Endothelial cell of umbilical vein (primary cell): ENCODE results near the gene MEGF11. TPM values are rescaled to one million over a fixed set of nuclear protein-coding genes. Genes with fewer than 3 reads are reported as not detected.

Experiments
- BruUV-seq: library from RNA; stranded (reverse); fragments of 400-500 nt; replicated peaks from 2 replicates; lab custom pipeline; 2021; lab: Mats Ljungman, UMichigan
- CTCF ChIA-PET: fragments of 300-600, 350-600 bp; sonication (Branson Sonifier 250); formaldehyde crosslinking; loops from one replicate; lab custom pipeline; 2021; ENCODE audit warnings: antibody characterized with exemption, inconsistent platforms; lab: Charles Lee
- POLR2A ChIA-PET: fragments of 300-600, 350-600 bp; sonication (Branson Sonifier 250); formaldehyde crosslinking; loops from one replicate; lab custom pipeline; 2021; ENCODE audit warnings: antibody characterized with exemption, inconsistent platforms; lab: Charles Lee
- DNase-seq: peaks from one replicate; pipeline ENCODE4 v3.0.0-alpha.2; 2011; ENCODE audit warnings: low read depth, low spot score
- FAIRE-seq: peaks from 2 replicates; lab custom pipeline; 2011; peaks lifted over from hg19 to GRCh38; lab: Jason Lieb, UNC
- H2AFZ ChIP-seq: 2 replicates; pipeline ENCODE4 v1.6.0; 2012; ENCODE audit warnings: low read depth, low read length, control low read depth, inconsistent platforms
- H3K27ac ChIP-seq: 2 replicates; pipeline ENCODE4 v1.5.1; 2011; ENCODE audit warnings: low read depth, mild to moderate bottlenecking, control low read depth, low read length, moderate library complexity; ENCODE audit not compliant: insufficient read depth
- H3K27me3 ChIP-seq, 2 experiments: 2 replicates each; pipeline versions ENCODE4 v1.6.0 to v1.6.1; 2011; ENCODE audit warnings: low read length in 2 of 2, mixed read lengths in 1 of 2; ENCODE audit not compliant: control insufficient read depth in 2 of 2, insufficient read depth in 2 of 2
- H3K36me3 ChIP-seq, 2 experiments: 2 replicates in 1 of 2; 3 replicates in 1 of 2; pipeline ENCODE4 v1.5.1; 2011; ENCODE audit warnings: low read length in 2 of 2, mild to moderate bottlenecking in 1 of 2, moderate library complexity in 1 of 2; ENCODE audit not compliant: control insufficient read depth in 2 of 2, insufficient read depth in 2 of 2; ENCODE audit errors: extremely low read depth in 1 of 2
- H3K4me1 ChIP-seq: 3 replicates; pipeline ENCODE4 v1.5.1; 2011; ENCODE audit warnings: mild to moderate bottlenecking, low read length; ENCODE audit not compliant: control insufficient read depth, insufficient read depth; ENCODE audit errors: extremely low read depth
- H3K4me2 ChIP-seq: 2 replicates; pipeline ENCODE4 v1.6.1; 2011; ENCODE audit warnings: low read length, control low read depth, mixed read lengths; ENCODE audit not compliant: insufficient read depth
- H3K4me3 ChIP-seq, 3 experiments: fragments of 200-600 bp in 1 of 3; sonication (generic), shearing (Covaris generic) in 1 of 3; replicated peaks in 1 of 3; 2 replicates each; pipeline ENCODE4 v1.5.1; 2011 to 2016; ENCODE audit warnings: control low read depth in 3 of 3, low read length in 3 of 3, mild to moderate bottlenecking in 2 of 3, inconsistent platforms in 1 of 3, low read depth in 1 of 3, moderate library complexity in 1 of 3; ENCODE audit not compliant: insufficient read depth in 1 of 3
- H3K79me2 ChIP-seq: 2 replicates; pipeline ENCODE4 v1.6.0; 2012; ENCODE audit warnings: low read length, inconsistent platforms; ENCODE audit not compliant: control insufficient read depth, insufficient read depth
- H3K9ac ChIP-seq: replicated peaks from 2 replicates; pipeline ENCODE3; 2011; ENCODE audit warnings: low read length, control low read depth; ENCODE audit not compliant: insufficient read depth; ENCODE audit errors: extremely low read depth
- H3K9me1 ChIP-seq: replicated peaks from 3 replicates; pipeline ENCODE4 v1.6.0; 2011; ENCODE audit warnings: mild to moderate bottlenecking, low read length; ENCODE audit not compliant: control insufficient read depth, insufficient read depth; ENCODE audit errors: extremely low read depth
- H3K9me3 ChIP-seq: replicated peaks from 2 replicates; pipeline ENCODE4 v1.5.1; 2012; ENCODE audit warnings: low read length, inconsistent platforms; ENCODE audit not compliant: control insufficient read depth, insufficient read depth
- H4K20me1 ChIP-seq: replicated peaks from 2 replicates; pipeline ENCODE3; 2011; ENCODE audit warnings: mild to moderate bottlenecking, low read length; ENCODE audit not compliant: control insufficient read depth, insufficient read depth; ENCODE audit errors: extremely low read depth
- EZH2 ChIP-seq: IDR thresholded peaks from 2 replicates; pipeline ENCODE4 v1.6.1; 2012; ENCODE audit warnings: borderline replicate concordance, low read depth, mild to moderate bottlenecking, moderate library complexity, low read length, inconsistent platforms; ENCODE audit not compliant: severe bottlenecking
- FOS ChIP-seq: IDR thresholded peaks from 2 replicates; pipeline ENCODE4 v1.6.1; 2011; ENCODE audit warnings: mild to moderate bottlenecking, low read length, moderate library complexity, borderline replicate concordance; ENCODE audit not compliant: insufficient read depth
- GATA2 ChIP-seq: IDR thresholded peaks from 2 replicates; pipeline ENCODE4 v1.7.0; 2011; ENCODE audit warnings: low read depth, mild to moderate bottlenecking, moderate library complexity, mixed read lengths, low read length; ENCODE audit not compliant: insufficient read length, insufficient read depth
- JUN ChIP-seq: IDR thresholded peaks from 2 replicates; pipeline ENCODE4 v1.6.1; 2011; ENCODE audit warnings: borderline replicate concordance, low read depth; ENCODE audit not compliant: insufficient read length, insufficient read depth
- MYC ChIP-seq: IDR thresholded peaks from one replicate; pipeline ENCODE4 v1.6.1; 2011; ENCODE audit warnings: mild to moderate bottlenecking, low read depth, low read length
- POLR2A ChIP-seq: IDR thresholded peaks from 2 replicates; pipeline ENCODE4 v1.6.1; 2012; ENCODE audit warnings: low read depth, mild to moderate bottlenecking, control low read depth, low read length
- POLR2AphosphoS5 ChIP-seq: IDR thresholded peaks from 2 replicates; pipeline ENCODE4 v1.6.1; 2012; ENCODE audit warnings: low read depth, mild to moderate bottlenecking, control low read depth, low read length, moderate library complexity; ENCODE audit not compliant: insufficient read depth
- dilution Hi-C: fragments of 300-500 bp; cut with MboI; formaldehyde crosslinking; loops from one replicate; pipeline ENCODE4 v1.15.0; 2019; ENCODE audit warnings: low sequenced_read_pairs; ENCODE audit not compliant: extremely low pct_ligation_motif_present
- intact Hi-C: fragments of 100-400 bp; cut with micrococcal nuclease; formaldehyde crosslinking; loops from one replicate; pipeline ENCODE4 v1.10.0; 2022
- polyA plus RNA-seq, 4 experiments: library from polyadenylated mRNA; depleted of rRNA in 3 of 4; stranded (reverse) in 3 of 4; unstranded in 1 of 4; fragments of >200 nt; gene quantifications; 2 replicates each; pipeline versions ENCODE4 v1.2.1 to v1.2.3, GENCODE V29; 2011 to 2012; ENCODE audit warnings: missing spikeins in 1 of 4
- total RNA-seq: library from RNA; stranded (reverse); gene quantifications from 2 replicates; pipeline ENCODE4 v1.2.3, GENCODE V29; 2021
- TF ChIP-seq, protein P1 (sequence below): IDR thresholded peaks from 2 replicates; pipeline ENCODE4 v1.6.1; 2011; ENCODE audit not compliant: insufficient read depth, insufficient read length
- TF ChIP-seq, protein P2 (sequence below), 2 donors: IDR thresholded peaks; 1 replicate in 1 of 2; 2 replicates in 1 of 2; pipeline ENCODE4 v1.5.1; 2011; ENCODE audit warnings: low read length in 2 of 2, mild to moderate bottlenecking in 2 of 2, moderate library complexity in 2 of 2, control low read depth in 1 of 2, inconsistent platforms in 1 of 2, low read depth in 1 of 2; ENCODE audit not compliant: insufficient read depth in 1 of 2; ENCODE audit errors: extremely low read depth in 1 of 2

MEGF11 gene
- total and polyA plus RNA-seq, 2 donors (not counting 3 experiments of a cell fraction or from before 2014, with no cell fraction given), result not detected

DNA sequence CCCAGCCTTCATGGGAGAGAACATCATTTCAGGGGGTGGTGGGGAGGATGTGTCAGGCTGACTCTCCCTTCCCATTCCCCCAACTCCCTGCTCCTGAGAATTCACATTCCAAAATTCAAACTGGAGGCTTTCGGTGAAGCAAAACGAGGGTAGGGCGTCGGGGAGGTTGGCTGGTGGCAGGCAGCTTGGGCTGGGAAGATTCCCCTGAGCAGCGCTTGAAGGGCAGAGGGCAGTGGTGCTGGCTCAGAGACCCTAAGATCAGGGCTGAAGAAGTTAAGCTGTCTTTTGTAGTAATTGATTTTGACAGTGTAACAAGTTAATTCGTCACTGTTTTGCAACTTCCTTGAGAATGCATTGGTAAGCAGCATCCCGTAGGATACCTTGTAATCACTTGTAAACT lies 196.5 kb downstream of the MEGF11 start:
- DNase-seq (no peak), FAIRE-seq (no peak)
- Histone ChIP-seq H2AFZ (no peak overlapping the region), H3K9me3 (no peaks in the 10 kb centered on the region), H3K9me1 (no peaks in the 10 kb centered on the region), H3K79me2 (no peaks in the 10 kb centered on the region), H3K4me3 (no peak overlapping the region), H4K20me1 (no peaks in the 10 kb centered on the region), H3K9ac (no peak overlapping the region), H3K27me3 (peaks cover 9 to 16% of the 10 kb centered on the region in 2 experiments), H3K4me2 (no peak overlapping the region), H3K27ac (no peak overlapping the region), H3K36me3 (no peaks in the 10 kb centered on the region), H3K4me1 (no peaks in the 10 kb centered on the region)
- POLR2A ChIA-PET, result no interaction called here
- BruUV-seq, result no TSS peak
- dilution Hi-C loops (no loop called here), intact Hi-C loops (no loop called here)
- CTCF ChIA-PET, result no interaction called here
- TF ChIP-seq JUN, result no peak
- TF ChIP-seq EZH2, result no peak
- TF ChIP-seq GATA2, result no peak
- TF ChIP-seq, protein P1, sequence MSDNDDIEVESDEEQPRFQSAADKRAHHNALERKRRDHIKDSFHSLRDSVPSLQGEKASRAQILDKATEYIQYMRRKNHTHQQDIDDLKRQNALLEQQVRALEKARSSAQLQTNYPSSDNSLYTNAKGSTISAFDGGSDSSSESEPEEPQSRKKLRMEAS, result no peak
- TF ChIP-seq POLR2AphosphoS5, result no peak
- TF ChIP-seq MYC, result no peak
- no peak for TF ChIP-seq FOS
- TF ChIP-seq, protein P2, sequence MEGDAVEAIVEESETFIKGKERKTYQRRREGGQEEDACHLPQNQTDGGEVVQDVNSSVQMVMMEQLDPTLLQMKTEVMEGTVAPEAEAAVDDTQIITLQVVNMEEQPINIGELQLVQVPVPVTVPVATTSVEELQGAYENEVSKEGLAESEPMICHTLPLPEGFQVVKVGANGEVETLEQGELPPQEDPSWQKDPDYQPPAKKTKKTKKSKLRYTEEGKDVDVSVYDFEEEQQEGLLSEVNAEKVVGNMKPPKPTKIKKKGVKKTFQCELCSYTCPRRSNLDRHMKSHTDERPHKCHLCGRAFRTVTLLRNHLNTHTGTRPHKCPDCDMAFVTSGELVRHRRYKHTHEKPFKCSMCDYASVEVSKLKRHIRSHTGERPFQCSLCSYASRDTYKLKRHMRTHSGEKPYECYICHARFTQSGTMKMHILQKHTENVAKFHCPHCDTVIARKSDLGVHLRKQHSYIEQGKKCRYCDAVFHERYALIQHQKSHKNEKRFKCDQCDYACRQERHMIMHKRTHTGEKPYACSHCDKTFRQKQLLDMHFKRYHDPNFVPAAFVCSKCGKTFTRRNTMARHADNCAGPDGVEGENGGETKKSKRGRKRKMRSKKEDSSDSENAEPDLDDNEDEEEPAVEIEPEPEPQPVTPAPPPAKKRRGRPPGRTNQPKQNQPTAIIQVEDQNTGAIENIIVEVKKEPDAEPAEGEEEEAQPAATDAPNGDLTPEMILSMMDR (IDR thresholded peaks at IDR 0.05; ENCODE audit: extremely low read depth in 1 of 2, insufficient read depth in 1 of 2, low read depth in 1 of 2, low read length in 2 of 2), result no peak
- TF ChIP-seq POLR2A, result no peak
